Tibial artery (tissue), 4 donors: ENCODE results near the gene IGDCC3.

Experiments used
- DNase-seq, 2 donors: peaks; one replicate each; pipeline ENCODE4 v3.0.0-alpha.2; 2019
- H3K27ac ChIP-seq, 2 donors: fragments of 200-600 bp; sonication (generic) in 1 of 2; 1 replicate in 1 of 2; 2 replicates in 1 of 2; pipeline ENCODE4 v1.5.1; 2018 to 2019; ENCODE audit warnings: mild to moderate bottlenecking in 1 of 2
- H3K27me3 ChIP-seq, 2 donors: fragments of 200-600 bp; sonication (generic) in 1 of 2; one replicate each; pipeline versions ENCODE4 v1.5.1 to v1.6.0; 2016 to 2019
- H3K36me3 ChIP-seq, 3 donors: fragments of 200-600 bp; sonication (generic) in 2 of 3; one replicate each; pipeline ENCODE4 v1.5.1; 2016 to 2019; ENCODE audit warnings: mild to moderate bottlenecking in 2 of 3
- H3K4me1 ChIP-seq, 4 donors: fragments of 200-600 bp; sonication (generic) in 2 of 4; 1 replicate in 3 of 4; 2 replicates in 1 of 4; pipeline ENCODE4 v1.5.1; 2016 to 2019
- H3K4me3 ChIP-seq, 2 donors: fragments of 200-600 bp; sonication (generic) in 1 of 2; 1 replicate in 1 of 2; 2 replicates in 1 of 2; pipeline ENCODE4 v1.5.1; 2018 to 2019; ENCODE audit warnings: mild to moderate bottlenecking in 2 of 2
- H3K9me3 ChIP-seq, 3 donors: fragments of 200-600 bp; sonication (generic) in 1 of 3; one replicate each; pipeline ENCODE4 v1.5.1; 2016 to 2019
- CTCF ChIP-seq, 2 experiments: fragments of 200-600 bp in 1 of 2; fragments of 450-650 bp in 1 of 2; IDR thresholded peaks; one replicate each; pipeline ENCODE4 v1.5.1; 2017 to 2019; ENCODE audit warnings: antibody characterized with exemption in 2 of 2, mild to moderate bottlenecking in 1 of 2, moderate library complexity in 1 of 2
- intact Hi-C: fragments of 100-400 bp; cut with DNase I; formaldehyde crosslinking; loops from one replicate; pipeline ENCODE4 v1.15.0; 2023; ENCODE audit warnings: low total_unique reads

The IGDCC3 gene

GRCh38 chr15:65413760-65414144 is 36.0 kb upstream of the IGDCC3 start:
- H3K9me3 ChIP-seq = no peaks in the 10 kb centered on the region
- DNase-seq = no peak
- no peak for TF ChIP-seq CTCF (IDR thresholded peaks at IDR 0.05)
- H3K4me1 ChIP-seq = no peaks in the 10 kb centered on the region
- no peak overlapping the region for H3K27ac ChIP-seq
- no peak overlapping the region for H3K4me3 ChIP-seq
- H3K36me3 ChIP-seq = no peaks in the 10 kb centered on the region
- intact Hi-C loops = no loop called here
- peaks cover 0 to 31% of the 10 kb centered on the region in 2 donors for H3K27me3 ChIP-seq

- intact Hi-C loops = no loop called here
- H3K27ac ChIP-seq = no peak overlapping the region
- H3K27me3 ChIP-seq = peaks cover 0 to 27% of the 10 kb centered on the region in 2 donors
- H3K4me1 ChIP-seq = no peaks in the 10 kb centered on the region
- H3K4me3 ChIP-seq = no peak overlapping the region
- H3K36me3 ChIP-seq = no peaks in the 10 kb centered on the region
- H3K9me3 ChIP-seq = no peaks in the 10 kb centered on the region
- DNase-seq = no peak
- no peak for TF ChIP-seq CTCF (IDR thresholded peaks at IDR 0.05)
Observed at GRCh38 chr15:65413051-65413759, 35.4 kb upstream of the IGDCC3 start.

GRCh38 chr15:65412556-65412955 is 34.8 kb upstream of the IGDCC3 start:
- TF ChIP-seq CTCF (IDR thresholded peaks at IDR 0.05) = no peak
- no peak overlapping the region for H3K4me3 ChIP-seq
- peaks cover 0 to 21% of the 10 kb centered on the region in 2 donors for H3K27me3 ChIP-seq
- no peak for DNase-seq
- H3K36me3 ChIP-seq = no peaks in the 10 kb centered on the region
- no peaks in the 10 kb centered on the region for H3K9me3 ChIP-seq
- H3K27ac ChIP-seq = no peak overlapping the region
- H3K4me1 ChIP-seq = no peaks in the 10 kb centered on the region
- intact Hi-C loops = no loop called here

- Histone ChIP-seq H3K27me3 (peaks cover 0 to 11% of the 10 kb centered on the region in 2 donors), H3K9me3 (no peaks in the 10 kb centered on the region), H3K4me3 (no peak overlapping the region), H3K4me1 (no peaks in the 10 kb centered on the region), H3K27ac (no peak overlapping the region), H3K36me3 (no peaks in the 10 kb centered on the region)
- DNase-seq = no peak
- TF ChIP-seq CTCF (IDR thresholded peaks at IDR 0.05) = no peak
- intact Hi-C loops = no loop called here
Observed at GRCh38 chr15:65411465-65412071, 33.8 kb upstream of the IGDCC3 start.

GRCh38 chr15:65410972-65411371 is 33.2 kb upstream of the IGDCC3 start:
- H3K27ac ChIP-seq = no peak overlapping the region
- peaks cover 0 to 7% of the 10 kb centered on the region in 2 donors for H3K27me3 ChIP-seq
- no peaks in the 10 kb centered on the region for H3K9me3 ChIP-seq
- H3K36me3 ChIP-seq = no peaks in the 10 kb centered on the region
- intact Hi-C loops = no loop called here
- no peak overlapping the region for H3K4me3 ChIP-seq
- DNase-seq = no peak
- peaks cover 0 to under 1% (median 0%) of the 10 kb centered on the region in 4 donors for H3K4me1 ChIP-seq
- TF ChIP-seq CTCF (IDR thresholded peaks at IDR 0.05) = no peak
